ENCODE data around the gene CAPZB. TPM values are rescaled to one million over a fixed set of nuclear protein-coding genes. Genes with fewer than 3 reads are reported as not detected.

Gene CAPZB
- total RNA-seq, 2 donors from 2014 or later: 119 to 174 TPM

GRCh38 chr1:19325368-19325957, 159.9 kb downstream of the CAPZB start:
- Histone ChIP-seq H3K36me3 (peaks cover 36% of the 10 kb centered on the region), H3K9me3 (no peaks in the 10 kb centered on the region), H3K27me3 (replicated peaks; ENCODE audit: insufficient read depth) (no peaks in the 10 kb centered on the region), H3K27ac (no peak overlapping the region), H3K4me3 (no peak overlapping the region), H3K4me1 (ENCODE audit: control insufficient read depth in 1 of 2, low read depth in 2 of 2) (no peaks in the 10 kb centered on the region)
- ATAC-seq (ENCODE audit: insufficient number of reproducible peaks, low FRiP score, low read depth): no peak
- DNase-seq (ENCODE audit: low spot score): no peak
- TF ChIP-seq, protein P1, sequence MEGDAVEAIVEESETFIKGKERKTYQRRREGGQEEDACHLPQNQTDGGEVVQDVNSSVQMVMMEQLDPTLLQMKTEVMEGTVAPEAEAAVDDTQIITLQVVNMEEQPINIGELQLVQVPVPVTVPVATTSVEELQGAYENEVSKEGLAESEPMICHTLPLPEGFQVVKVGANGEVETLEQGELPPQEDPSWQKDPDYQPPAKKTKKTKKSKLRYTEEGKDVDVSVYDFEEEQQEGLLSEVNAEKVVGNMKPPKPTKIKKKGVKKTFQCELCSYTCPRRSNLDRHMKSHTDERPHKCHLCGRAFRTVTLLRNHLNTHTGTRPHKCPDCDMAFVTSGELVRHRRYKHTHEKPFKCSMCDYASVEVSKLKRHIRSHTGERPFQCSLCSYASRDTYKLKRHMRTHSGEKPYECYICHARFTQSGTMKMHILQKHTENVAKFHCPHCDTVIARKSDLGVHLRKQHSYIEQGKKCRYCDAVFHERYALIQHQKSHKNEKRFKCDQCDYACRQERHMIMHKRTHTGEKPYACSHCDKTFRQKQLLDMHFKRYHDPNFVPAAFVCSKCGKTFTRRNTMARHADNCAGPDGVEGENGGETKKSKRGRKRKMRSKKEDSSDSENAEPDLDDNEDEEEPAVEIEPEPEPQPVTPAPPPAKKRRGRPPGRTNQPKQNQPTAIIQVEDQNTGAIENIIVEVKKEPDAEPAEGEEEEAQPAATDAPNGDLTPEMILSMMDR (IDR thresholded peaks at IDR 0.05): no peak

DNA sequence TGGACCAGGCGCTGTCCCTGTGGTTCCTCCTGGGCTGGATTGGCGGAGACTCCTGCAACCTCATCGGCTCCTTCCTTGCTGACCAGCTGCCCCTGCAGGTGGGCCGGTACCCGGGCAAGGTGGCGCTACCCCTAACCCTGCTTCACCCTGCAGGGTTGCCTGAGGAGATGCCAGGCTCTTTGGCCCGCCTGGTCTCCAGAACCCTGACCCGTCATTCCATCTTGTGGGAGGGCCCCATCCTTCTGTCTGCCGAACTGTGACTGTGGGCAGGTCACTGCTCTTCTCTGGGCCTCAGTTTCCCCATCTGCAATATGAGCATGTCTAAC, 160.7 kb downstream of the CAPZB start:
- Histone ChIP-seq H3K4me3 (no peak overlapping the region), H3K4me1 (ENCODE audit: control insufficient read depth in 1 of 2, low read depth in 2 of 2) (no peaks in the 10 kb centered on the region), H3K36me3 (peaks cover 32% of the 10 kb centered on the region), H3K27me3 (replicated peaks; ENCODE audit: insufficient read depth) (no peaks in the 10 kb centered on the region), H3K27ac (no peak overlapping the region), H3K9me3 (no peaks in the 10 kb centered on the region)
- TF ChIP-seq, protein P1 (IDR thresholded peaks at IDR 0.05): no peak
- ATAC-seq (ENCODE audit: insufficient number of reproducible peaks, low FRiP score, low read depth) (no peak), DNase-seq (ENCODE audit: low spot score) (no peak)

- Histone ChIP-seq H3K36me3 (peaks cover 32% of the 10 kb centered on the region), H3K4me3 (no peak overlapping the region), H3K9me3 (no peaks in the 10 kb centered on the region), H3K27ac (no peak overlapping the region), H3K27me3 (replicated peaks; ENCODE audit: insufficient read depth) (no peaks in the 10 kb centered on the region), H3K4me1 (ENCODE audit: control insufficient read depth in 1 of 2, low read depth in 2 of 2) (no peaks in the 10 kb centered on the region)
- DNase-seq (ENCODE audit: low spot score): no peak
- ATAC-seq (ENCODE audit: insufficient number of reproducible peaks, low FRiP score, low read depth): no peak
- TF ChIP-seq, protein P1 (IDR thresholded peaks at IDR 0.05): no peak
Observed at GRCh38 chr1:19323987-19324664, 161.2 kb downstream of the CAPZB start.

GRCh38 chr1:19322481-19322880, 162.9 kb downstream of the CAPZB start:
- Histone ChIP-seq H3K4me3 (no peak overlapping the region), H3K4me1 (ENCODE audit: control insufficient read depth in 1 of 2, low read depth in 2 of 2) (no peaks in the 10 kb centered on the region), H3K27ac (no peak overlapping the region), H3K36me3 (peaks cover 30% of the 10 kb centered on the region), H3K27me3 (replicated peaks; ENCODE audit: insufficient read depth) (no peaks in the 10 kb centered on the region), H3K9me3 (no peaks in the 10 kb centered on the region)
- ATAC-seq (ENCODE audit: insufficient number of reproducible peaks, low FRiP score, low read depth): no peak
- DNase-seq (ENCODE audit: low spot score): no peak
- TF ChIP-seq, protein P1 (IDR thresholded peaks at IDR 0.05): no peak

- Histone ChIP-seq H3K4me1 (ENCODE audit: control insufficient read depth in 1 of 2, low read depth in 2 of 2) (peaks cover 0 to under 1% of the 10 kb centered on the region in 2 donors), H3K4me3 (no peak overlapping the region), H3K27me3 (replicated peaks; ENCODE audit: insufficient read depth) (no peaks in the 10 kb centered on the region), H3K36me3 (peaks cover 28% of the 10 kb centered on the region), H3K27ac (no peak overlapping the region), H3K9me3 (no peaks in the 10 kb centered on the region)
- ATAC-seq (ENCODE audit: insufficient number of reproducible peaks, low FRiP score, low read depth) (no peak), DNase-seq (ENCODE audit: low spot score) (no peak)
- TF ChIP-seq, protein P1 (IDR thresholded peaks at IDR 0.05): no peak
Observed at GRCh38 chr1:19321071-19321470, 164.3 kb downstream of the CAPZB start.

Measured in thoracic aorta (tissue), 2 donors.